Endometrium (tissue), 2 donors: ENCODE data around the gene TRIM7.
"Not testable (repeated sequence)": the region's sequence is repeated elsewhere in the genome, so short reads cannot be mapped to it uniquely, and the experiment has no call there.

Experiments used
- FAIRE-seq: peaks from 2 replicates; lab custom pipeline; 2012; peaks lifted over from hg19 to GRCh38; lab: Jason Lieb, UNC
- donor health status: control.
- donor health status: control.

TRIM7 gene

GRCh38 chr5:181233088-181233800, 28.2 kb upstream of the TRIM7 start:
- FAIRE-seq, result no peak

- FAIRE-seq, result no peak
Observed at GRCh38 chr5:181232593-181232992, 27.6 kb upstream of the TRIM7 start.

- FAIRE-seq, result no peak
Observed at GRCh38 chr5:181231432-181231831, 26.4 kb upstream of the TRIM7 start.

GRCh38 chr5:181230551-181230950, 25.6 kb upstream of the TRIM7 start:
- FAIRE-seq, result no peak

GRCh38 chr5:181229996-181230395, 25.0 kb upstream of the TRIM7 start:
- no peak for FAIRE-seq

GRCh38 chr5:181224390-181225229, 19.6 kb upstream of the TRIM7 start:
- no peak for FAIRE-seq

DNA sequence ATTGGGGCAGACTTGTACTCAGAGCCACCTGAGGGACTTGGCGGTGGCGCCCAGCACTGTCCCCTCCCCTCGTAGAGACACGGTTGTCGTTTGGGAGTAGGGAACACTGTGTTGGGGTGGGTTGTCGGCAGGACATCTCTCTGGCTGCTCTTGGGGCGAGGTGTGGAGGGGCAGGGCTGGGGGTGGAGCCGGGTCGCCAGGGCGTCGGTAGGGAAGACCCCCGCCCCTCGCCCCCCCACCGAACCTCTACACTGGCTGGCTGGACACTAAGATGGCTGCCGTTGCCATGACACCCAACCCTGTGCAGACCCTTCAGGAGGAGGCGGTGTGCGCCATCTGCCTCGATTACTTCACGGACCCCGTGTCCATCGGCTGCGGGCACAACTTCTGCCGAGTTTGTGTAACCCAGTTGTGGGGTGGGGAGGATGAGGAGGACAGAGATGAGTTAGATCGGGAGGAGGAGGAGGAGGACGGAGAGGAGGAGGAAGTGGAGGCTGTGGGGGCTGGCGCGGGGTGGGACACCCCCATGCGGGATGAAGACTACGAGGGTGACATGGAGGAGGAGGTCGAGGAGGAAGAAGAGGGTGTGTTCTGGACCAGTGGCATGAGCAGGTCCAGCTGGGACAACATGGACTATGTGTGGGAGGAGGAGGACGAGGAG, 18.9 kb upstream of the TRIM7 start:
- no peak for FAIRE-seq

- FAIRE-seq, result peak; percentile 78
Observed at GRCh38 chr5:181223058-181223728, 18.2 kb upstream of the TRIM7 start, which contains the start of gene TRIM41. TSS of gene TRIM41 (plus strand) at chr5:181223281. CDS start at chr5:181224000, 719 bp downstream.

DNA sequence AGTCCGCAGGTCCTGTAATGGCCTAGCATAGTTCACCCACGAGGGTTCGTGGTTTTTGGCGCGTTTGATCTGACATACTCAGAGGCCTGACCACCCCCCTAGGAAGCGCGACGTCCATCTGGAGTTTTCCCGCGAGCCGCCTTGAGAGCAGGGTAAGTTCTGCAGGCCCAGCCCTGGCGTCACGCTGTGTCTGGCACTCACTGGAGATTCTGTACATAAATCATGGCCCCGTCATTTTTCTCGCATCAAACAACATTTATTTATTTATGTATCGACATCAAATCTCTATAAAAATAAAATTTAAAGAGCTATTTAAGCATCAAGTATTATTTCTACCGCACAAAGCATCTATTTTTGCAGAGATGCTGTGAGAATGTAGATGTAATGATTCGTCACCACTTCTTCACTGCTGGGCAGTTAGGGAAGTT, 17.6 kb upstream of the TRIM7 start:
- FAIRE-seq, result no peak

DNA sequence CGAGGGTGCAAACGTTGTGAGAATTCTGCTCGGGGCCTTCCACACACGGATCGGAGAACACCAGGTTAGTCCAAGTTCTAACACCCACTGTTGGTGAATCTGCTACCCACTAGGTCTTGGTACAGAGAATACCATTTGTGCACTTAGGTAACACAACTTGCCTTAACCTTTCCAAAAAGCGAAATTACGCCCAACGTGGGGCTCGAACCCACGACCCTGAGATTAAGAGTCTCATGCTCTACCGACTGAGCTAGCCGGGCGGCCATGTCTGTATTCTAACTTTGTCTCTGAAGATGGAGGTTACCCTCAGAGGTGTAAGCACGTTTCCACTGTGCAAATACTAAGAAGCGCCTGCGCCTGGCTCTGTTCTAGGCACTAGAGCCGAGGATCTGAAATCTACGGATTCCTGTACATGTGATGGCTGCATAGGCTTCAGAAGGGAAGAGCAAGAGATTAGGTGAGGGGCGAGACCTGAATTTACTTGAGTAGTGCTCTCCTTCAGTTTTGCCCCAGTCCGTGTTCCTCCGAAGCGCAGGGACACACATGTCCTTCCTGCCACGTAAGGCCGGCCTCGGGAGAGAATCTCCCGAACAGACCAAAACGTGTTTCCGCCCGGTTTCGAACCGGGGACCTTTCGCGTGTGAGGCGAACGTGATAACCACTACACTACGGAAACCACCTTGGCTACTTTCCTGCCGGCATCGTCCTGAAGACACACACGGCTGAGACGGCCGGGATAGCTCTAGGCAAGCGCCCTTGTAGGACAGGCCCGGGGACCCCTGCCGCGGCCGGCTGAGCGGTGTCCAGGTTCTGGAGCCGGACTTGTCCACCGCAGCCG, 17.0 kb upstream of the TRIM7 start:
- no peak for FAIRE-seq

DNA sequence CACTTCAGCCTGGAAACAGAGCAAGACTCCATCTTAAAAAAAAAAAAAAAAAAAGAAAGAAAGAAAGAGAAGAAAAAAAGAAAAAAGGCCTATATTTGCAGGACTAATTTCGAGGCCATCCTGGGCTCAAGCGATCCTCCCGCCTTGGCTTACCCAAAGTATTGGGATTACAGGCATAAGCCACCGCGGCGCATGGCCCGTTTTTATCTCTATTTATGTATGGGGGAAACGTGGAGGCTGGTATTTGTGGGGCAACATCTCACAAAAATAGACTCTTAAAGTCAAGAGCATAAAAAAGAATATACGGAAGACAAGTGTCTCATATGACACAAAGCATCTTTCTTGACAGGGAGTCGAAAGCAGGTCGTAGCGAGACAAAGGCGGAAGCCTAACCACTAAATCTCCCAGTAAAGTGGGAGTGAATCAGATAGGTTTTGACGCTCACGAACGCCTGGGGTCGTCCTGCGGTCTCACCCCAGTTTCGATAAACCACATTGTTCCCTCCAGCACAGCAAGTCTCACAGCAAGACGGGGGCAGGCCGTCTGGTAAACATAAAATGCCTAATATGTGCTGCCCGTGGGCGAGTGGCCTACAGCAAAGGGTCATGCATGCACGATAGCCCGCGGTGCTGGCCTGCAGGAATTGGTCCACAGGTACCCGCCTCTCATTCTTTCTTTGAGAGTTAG, 16.3 kb upstream of the TRIM7 start:
- FAIRE-seq, result no peak

- no peak for FAIRE-seq
Observed at GRCh38 chr5:181220178-181220515, 15.2 kb upstream of the TRIM7 start.

- FAIRE-seq, result no peak
Observed at GRCh38 chr5:181219262-181220177, 14.5 kb upstream of the TRIM7 start.

DNA sequence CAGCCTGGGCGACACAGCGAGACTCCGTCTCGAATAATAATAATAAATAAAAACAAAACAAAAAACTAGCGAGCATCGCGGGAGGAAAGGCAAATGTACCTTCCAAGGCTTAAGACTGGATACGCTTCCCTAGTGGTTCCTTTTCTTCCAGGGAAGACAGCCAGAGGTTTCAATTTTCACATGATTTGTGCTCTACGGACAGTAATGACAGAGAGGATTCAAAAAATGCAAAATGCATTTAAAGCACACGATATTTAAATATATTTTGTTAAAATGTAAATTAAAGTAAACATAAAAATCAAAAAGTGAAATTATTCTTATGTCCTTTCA, 13.8 kb upstream of the TRIM7 start:
- no peak for FAIRE-seq

- FAIRE-seq, result no peak
Observed at GRCh38 chr5:181217803-181218062, 12.7 kb upstream of the TRIM7 start.

GRCh38 chr5:181217111-181217802, 12.3 kb upstream of the TRIM7 start:
- FAIRE-seq, result no peak

DNA sequence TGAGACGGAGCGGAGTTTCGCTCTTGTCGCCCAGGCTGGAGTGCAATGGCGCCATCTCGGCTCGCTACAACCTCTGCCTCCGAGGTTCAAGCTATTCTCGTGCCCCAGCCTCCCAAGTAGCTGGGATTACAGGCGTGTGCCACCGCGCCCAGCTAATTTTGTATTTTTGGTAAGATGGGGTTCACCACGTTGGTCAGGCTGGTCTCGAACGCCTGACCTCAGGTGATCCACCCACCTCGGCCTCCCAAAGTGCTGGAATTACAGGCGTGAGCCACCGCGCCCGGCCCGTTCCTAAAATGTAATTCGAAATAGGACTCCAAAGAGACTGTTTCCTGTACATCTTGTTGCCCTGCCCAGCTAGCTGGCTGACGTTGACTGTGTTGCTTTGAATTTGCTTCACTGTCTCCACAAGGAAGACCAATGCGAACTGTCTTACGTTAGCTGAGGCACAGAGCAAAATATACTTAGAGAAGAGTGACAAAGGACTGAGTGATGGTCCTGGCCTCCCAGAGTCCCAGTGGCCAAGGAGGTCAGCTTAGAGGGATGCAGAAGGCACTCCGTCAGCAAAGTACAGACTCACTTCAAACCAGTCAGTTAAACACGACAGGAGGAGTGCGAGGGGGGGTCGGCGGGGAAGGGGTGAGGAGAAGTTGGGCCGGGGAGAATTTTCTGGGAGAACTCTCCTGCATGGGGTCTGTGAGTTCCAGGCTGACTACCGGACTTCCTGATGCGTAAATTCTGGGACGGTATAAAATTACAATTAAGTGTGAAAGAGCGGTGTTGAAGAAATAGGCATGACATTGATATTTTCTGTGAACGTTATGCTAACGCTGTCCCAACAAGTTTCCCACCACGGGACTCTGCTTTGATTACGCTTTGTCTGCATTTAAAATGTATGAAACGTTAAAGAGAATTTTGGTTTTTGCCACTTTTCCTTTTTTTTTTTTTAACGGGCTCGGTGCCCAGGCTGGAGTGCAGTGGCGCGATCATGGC, 11.3 kb upstream of the TRIM7 start:
- FAIRE-seq, result no peak

DNA sequence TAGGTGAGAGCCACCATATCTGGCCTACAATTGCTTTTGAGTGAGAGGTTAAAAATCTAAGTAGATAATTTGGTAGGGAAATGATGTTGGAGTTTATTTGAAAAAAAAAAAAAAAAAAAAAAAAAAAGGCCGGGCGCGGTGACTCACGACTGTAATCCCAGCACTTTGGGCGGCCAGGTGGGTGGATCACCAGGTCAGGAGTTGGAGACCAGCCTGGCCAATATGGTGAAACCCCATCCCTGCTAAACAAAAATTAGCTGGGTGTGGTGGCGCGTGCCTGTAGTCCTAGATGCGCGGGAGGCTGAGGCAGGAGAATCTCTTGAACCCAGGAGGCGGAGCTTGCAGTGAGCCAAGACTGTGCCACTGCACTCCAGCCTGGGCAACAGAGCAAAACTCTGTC, 9.3 kb upstream of the TRIM7 start:
- FAIRE-seq, result not testable (repeated sequence)
